Large intestine (tissue), 12 donors: ENCODE data around the gene RPS29. TPM values are rescaled to one million over a fixed set of nuclear protein-coding genes. Genes with fewer than 3 reads are reported as not detected.

Experiments
- DNase-seq, 2 donors: peaks; one replicate each; pipeline versions ENCODE4 v3.0.0 to v3.0.0-alpha.2; 2013
- H3K27ac ChIP-seq: one replicate; pipeline ENCODE4 v1.5.1; 2013; ENCODE audit warnings: low read length
- H3K27me3 ChIP-seq: 2 replicates; pipeline ENCODE4 v1.6.1; 2013; ENCODE audit warnings: low read length; ENCODE audit not compliant: control insufficient read depth, insufficient read depth
- H3K36me3 ChIP-seq: 2 replicates; pipeline ENCODE4 v1.6.1; 2013; ENCODE audit warnings: low read length; ENCODE audit not compliant: control insufficient read depth, insufficient read depth
- H3K4me1 ChIP-seq: one replicate; pipeline ENCODE4 v1.6.1; 2013; ENCODE audit warnings: low read length; ENCODE audit not compliant: control insufficient read depth, insufficient read depth
- H3K4me3 ChIP-seq: one replicate; pipeline ENCODE4 v1.5.1; 2013; ENCODE audit warnings: low read length
- H3K9me3 ChIP-seq: one replicate; pipeline ENCODE4 v1.6.1; 2013; ENCODE audit warnings: mild to moderate bottlenecking, low read depth, low read length, moderate library complexity; ENCODE audit not compliant: control insufficient read depth
- WGBS: methylation state at CpG from one replicate; pipeline ENCODE4 v1.1.5; 2013; ENCODE audit warnings: low lambda C conversion rate; ENCODE audit not compliant: insufficient coverage; 5-methylcytosine and 5-hydroxymethylcytosine counted together
- long read RNA-seq, 11 donors: transcript quantifications; one replicate each; lab custom pipeline, GENCODE V29; 2026
- polyA plus RNA-seq: library from polyadenylated mRNA; unstranded; fragments of 120-200 nt; gene quantifications from one replicate; pipeline ENCODE4 v1.2.1, GENCODE V29; 2013

Gene RPS29
- polyA plus RNA-seq = 4,019 TPM
- long read RNA-seq, donor 1, full-length matches to known transcripts = 1,679 of 1,684 reads
- long read RNA-seq, donor 1, partial matches to known transcripts = 5 of 1,684 reads
- long read RNA-seq, donor 1, other reads (novel, unspliced or antisense) = 0 of 1,684 reads
- long read RNA-seq, donor 2, full-length matches to known transcripts = 2,702 of 2,719 reads
- long read RNA-seq, donor 2, partial matches to known transcripts = 17 of 2,719 reads
- long read RNA-seq, donor 2, other reads (novel, unspliced or antisense) = 0 of 2,719 reads
- long read RNA-seq, donor 3 = 0 reads
- long read RNA-seq, donor 4, full-length matches to known transcripts = 365 of 365 reads
- long read RNA-seq, donor 4, partial matches to known transcripts = 0 of 365 reads
- long read RNA-seq, donor 4, other reads (novel, unspliced or antisense) = 0 of 365 reads
- long read RNA-seq, donor 5, full-length matches to known transcripts = 1,436 of 1,445 reads
- long read RNA-seq, donor 5, partial matches to known transcripts = 9 of 1,445 reads
- long read RNA-seq, donor 5, other reads (novel, unspliced or antisense) = 0 of 1,445 reads
- long read RNA-seq, donor 6, full-length matches to known transcripts = 3,092 of 3,122 reads
- long read RNA-seq, donor 6, partial matches to known transcripts = 30 of 3,122 reads
- long read RNA-seq, donor 6, other reads (novel, unspliced or antisense) = 0 of 3,122 reads
- long read RNA-seq, donor 7, full-length matches to known transcripts = 1,586 of 1,597 reads
- long read RNA-seq, donor 7, partial matches to known transcripts = 11 of 1,597 reads
- long read RNA-seq, donor 7, other reads (novel, unspliced or antisense) = 0 of 1,597 reads
- long read RNA-seq, donor 8, full-length matches to known transcripts = 4,575 of 4,624 reads
- long read RNA-seq, donor 8, partial matches to known transcripts = 49 of 4,624 reads
- long read RNA-seq, donor 8, other reads (novel, unspliced or antisense) = 0 of 4,624 reads
- long read RNA-seq, donor 9, full-length matches to known transcripts = 4,506 of 4,506 reads
- long read RNA-seq, donor 9, partial matches to known transcripts = 0 of 4,506 reads
- long read RNA-seq, donor 9, other reads (novel, unspliced or antisense) = 0 of 4,506 reads
- long read RNA-seq, donor 10, full-length matches to known transcripts = 3,232 of 3,247 reads
- long read RNA-seq, donor 10, partial matches to known transcripts = 15 of 3,247 reads
- long read RNA-seq, donor 10, other reads (novel, unspliced or antisense) = 0 of 3,247 reads
- long read RNA-seq, donor 11, full-length matches to known transcripts = 2,169 of 2,189 reads
- long read RNA-seq, donor 11, partial matches to known transcripts = 20 of 2,189 reads
- long read RNA-seq, donor 11, other reads (novel, unspliced or antisense) = 0 of 2,189 reads

- whole genome bisulfite sequencing = 0% methylated on average over 2 of the region's 55 CpGs
- peaks cover 30% of the 10 kb centered on the region for H3K36me3 ChIP-seq
- DNase-seq = peak; percentile 99
These were observed at the start of gene RPS29 for GRCh38 chr14:49585803-49586672. Gene RPS29, minus strand, starts transcription at chr14:49586380. Its CDS starts 34 bp downstream, at chr14:49586346.

GRCh38 chr14:49634547-49635334, 48.6 kb upstream of the RPS29 start, which contains the start of gene DNAAF2:
Gene DNAAF2, minus strand, starts transcription at chr14:49635244. Its CDS starts 95 bp downstream, at chr14:49635149.
- WGBS = no CpG with 5 or more reads among the region's 80 CpGs
- Histone ChIP-seq H3K4me3 (peak within 1 kb of the TSS; percentile 98), H3K27me3 (no peaks in the 10 kb centered on the region), H3K9me3 (no peaks in the 10 kb centered on the region), H3K27ac (peak within 1 kb of the TSS; percentile 99), H3K4me1 (peaks cover 15% of the 10 kb centered on the region), H3K36me3 (peaks cover 18% of the 10 kb centered on the region)
- peak; percentile 72 to 87 for DNase-seq

More at GRCh38 chr14:49585803-49586672, at the start of gene RPS29:
- no peaks in the 10 kb centered on the region for H3K27me3 ChIP-seq
- H3K27ac ChIP-seq = peak within 1 kb of the TSS; percentile 90
- peak within 1 kb of the TSS; percentile 84 for H3K4me3 ChIP-seq
- no peaks in the 10 kb centered on the region for H3K9me3 ChIP-seq
- H3K4me1 ChIP-seq = peaks cover 9% of the 10 kb centered on the region

- H3K4me3 ChIP-seq = peak overlapping the region; percentile 98
- DNase-seq = peak; percentile 95 to 96
- peaks cover 15% of the 10 kb centered on the region for H3K4me1 ChIP-seq
- H3K36me3 ChIP-seq = peaks cover 13% of the 10 kb centered on the region
- H3K9me3 ChIP-seq = no peaks in the 10 kb centered on the region
- H3K27ac ChIP-seq = peak overlapping the region; percentile 99
- WGBS = no CpG with 5 or more reads among the region's 101 CpGs
- H3K27me3 ChIP-seq = no peaks in the 10 kb centered on the region
These were observed 47.7 kb upstream of the RPS29 start for GRCh38 chr14:49633640-49634546.

GRCh38 chr14:49623941-49624839, 38.0 kb upstream of the RPS29 start:
- Histone ChIP-seq H3K36me3 (peaks cover 3% of the 10 kb centered on the region), H3K4me3 (peak overlapping the region; percentile 5), H3K9me3 (peaks cover 3% of the 10 kb centered on the region), H3K4me1 (no peaks in the 10 kb centered on the region), H3K27me3 (no peaks in the 10 kb centered on the region), H3K27ac (peak overlapping the region; percentile 25)
- no CpG with 5 or more reads among the region's 6 CpGs for WGBS
- DNase-seq = peak; percentile 54 to 64

- Histone ChIP-seq H3K36me3 (peaks cover 8% of the 10 kb centered on the region), H3K9me3 (peaks cover 3% of the 10 kb centered on the region), H3K4me1 (no peaks in the 10 kb centered on the region), H3K27ac (peak overlapping the region; percentile 25), H3K4me3 (peak overlapping the region; percentile 99), H3K27me3 (no peaks in the 10 kb centered on the region)
- 100% methylated on average over 1 of the region's 3 CpGs for WGBS
- DNase-seq = no peak
These were observed 37.2 kb upstream of the RPS29 start for GRCh38 chr14:49623387-49623786.

- H3K27ac ChIP-seq = peak overlapping the region; percentile 98
- WGBS = no CpG with 5 or more reads among the region's 3 CpGs
- peaks cover 18% of the 10 kb centered on the region for H3K36me3 ChIP-seq
- peak overlapping the region; percentile 99 for H3K4me3 ChIP-seq
- H3K27me3 ChIP-seq = no peaks in the 10 kb centered on the region
- DNase-seq = no peak
- no peaks in the 10 kb centered on the region for H3K4me1 ChIP-seq
- peaks cover 3% of the 10 kb centered on the region for H3K9me3 ChIP-seq
These were observed 35.9 kb upstream of the RPS29 start for GRCh38 chr14:49622022-49622607.

- peak overlapping the region; percentile 98 for H3K27ac ChIP-seq
- H3K4me3 ChIP-seq = peak overlapping the region; percentile 99
- peak in 1 of 2 donors; percentile 69 for DNase-seq
- WGBS = no CpG with 5 or more reads among the region's 65 CpGs
- peaks cover 3% of the 10 kb centered on the region for H3K9me3 ChIP-seq
- H3K4me1 ChIP-seq = no peaks in the 10 kb centered on the region
- peaks cover 18% of the 10 kb centered on the region for H3K36me3 ChIP-seq
- no peaks in the 10 kb centered on the region for H3K27me3 ChIP-seq
These were observed 35.1 kb upstream of the RPS29 start for GRCh38 chr14:49621114-49621881.
